Tibial artery (tissue), 4 donors: Measurements from ENCODE around the gene CERT1.

Source experiments
- DNase-seq, 2 donors: peaks; one replicate each; pipeline ENCODE4 v3.0.0-alpha.2; 2019
- H3K27ac ChIP-seq, 2 donors: fragments of 200-600 bp; sonication (generic) in 1 of 2; 1 replicate in 1 of 2; 2 replicates in 1 of 2; pipeline ENCODE4 v1.5.1; 2018 to 2019; ENCODE audit warnings: mild to moderate bottlenecking in 1 of 2
- H3K27me3 ChIP-seq, 2 donors: fragments of 200-600 bp; sonication (generic) in 1 of 2; one replicate each; pipeline versions ENCODE4 v1.5.1 to v1.6.0; 2016 to 2019
- H3K36me3 ChIP-seq, 3 donors: fragments of 200-600 bp; sonication (generic) in 2 of 3; one replicate each; pipeline ENCODE4 v1.5.1; 2016 to 2019; ENCODE audit warnings: mild to moderate bottlenecking in 2 of 3
- H3K4me1 ChIP-seq, 4 donors: fragments of 200-600 bp; sonication (generic) in 2 of 4; 1 replicate in 3 of 4; 2 replicates in 1 of 4; pipeline ENCODE4 v1.5.1; 2016 to 2019
- H3K4me3 ChIP-seq, 2 donors: fragments of 200-600 bp; sonication (generic) in 1 of 2; 1 replicate in 1 of 2; 2 replicates in 1 of 2; pipeline ENCODE4 v1.5.1; 2018 to 2019; ENCODE audit warnings: mild to moderate bottlenecking in 2 of 2
- H3K9me3 ChIP-seq, 3 donors: fragments of 200-600 bp; sonication (generic) in 1 of 3; one replicate each; pipeline ENCODE4 v1.5.1; 2016 to 2019
- intact Hi-C: fragments of 100-400 bp; cut with DNase I; formaldehyde crosslinking; loops from one replicate; pipeline ENCODE4 v1.15.0; 2023; ENCODE audit warnings: low total_unique reads
- TF ChIP-seq, protein P1 (sequence below), 2 experiments: fragments of 200-600 bp in 1 of 2; fragments of 450-650 bp in 1 of 2; IDR thresholded peaks; one replicate each; pipeline ENCODE4 v1.5.1; 2017 to 2019; ENCODE audit warnings: antibody characterized with exemption in 2 of 2, mild to moderate bottlenecking in 1 of 2, moderate library complexity in 1 of 2

Gene CERT1

DNA sequence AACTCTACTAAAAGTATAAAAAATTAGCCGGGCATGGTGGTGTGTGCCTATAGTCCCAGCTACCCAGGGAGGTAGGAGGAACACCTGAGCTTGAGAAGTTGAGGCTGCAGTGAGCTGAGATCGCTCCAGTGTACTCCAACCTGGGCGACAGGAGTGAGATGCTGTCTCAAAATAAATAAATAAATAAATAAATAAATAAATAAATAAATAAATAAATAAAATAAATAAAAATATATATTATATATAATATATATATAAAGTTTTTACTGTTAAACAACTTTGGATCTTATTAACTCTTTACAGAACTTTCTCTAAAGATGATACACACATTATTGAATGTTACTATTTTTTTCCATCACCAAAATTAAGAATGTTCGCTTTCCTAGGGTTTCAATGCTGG lies 136.0 kb downstream of the CERT1 start:
- H3K9me3 ChIP-seq = no peaks in the 10 kb centered on the region
- no peak for DNase-seq
- intact Hi-C loops = no loop called here
- no peaks in the 10 kb centered on the region for H3K27me3 ChIP-seq
- TF ChIP-seq, protein P1, sequence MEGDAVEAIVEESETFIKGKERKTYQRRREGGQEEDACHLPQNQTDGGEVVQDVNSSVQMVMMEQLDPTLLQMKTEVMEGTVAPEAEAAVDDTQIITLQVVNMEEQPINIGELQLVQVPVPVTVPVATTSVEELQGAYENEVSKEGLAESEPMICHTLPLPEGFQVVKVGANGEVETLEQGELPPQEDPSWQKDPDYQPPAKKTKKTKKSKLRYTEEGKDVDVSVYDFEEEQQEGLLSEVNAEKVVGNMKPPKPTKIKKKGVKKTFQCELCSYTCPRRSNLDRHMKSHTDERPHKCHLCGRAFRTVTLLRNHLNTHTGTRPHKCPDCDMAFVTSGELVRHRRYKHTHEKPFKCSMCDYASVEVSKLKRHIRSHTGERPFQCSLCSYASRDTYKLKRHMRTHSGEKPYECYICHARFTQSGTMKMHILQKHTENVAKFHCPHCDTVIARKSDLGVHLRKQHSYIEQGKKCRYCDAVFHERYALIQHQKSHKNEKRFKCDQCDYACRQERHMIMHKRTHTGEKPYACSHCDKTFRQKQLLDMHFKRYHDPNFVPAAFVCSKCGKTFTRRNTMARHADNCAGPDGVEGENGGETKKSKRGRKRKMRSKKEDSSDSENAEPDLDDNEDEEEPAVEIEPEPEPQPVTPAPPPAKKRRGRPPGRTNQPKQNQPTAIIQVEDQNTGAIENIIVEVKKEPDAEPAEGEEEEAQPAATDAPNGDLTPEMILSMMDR (IDR thresholded peaks at IDR 0.05) = no peak
- no peaks in the 10 kb centered on the region for H3K4me1 ChIP-seq
- peaks cover 18 to 53% (median 40%) of the 10 kb centered on the region in 3 donors for H3K36me3 ChIP-seq
- H3K4me3 ChIP-seq = no peak overlapping the region
- H3K27ac ChIP-seq = no peak overlapping the region

DNA sequence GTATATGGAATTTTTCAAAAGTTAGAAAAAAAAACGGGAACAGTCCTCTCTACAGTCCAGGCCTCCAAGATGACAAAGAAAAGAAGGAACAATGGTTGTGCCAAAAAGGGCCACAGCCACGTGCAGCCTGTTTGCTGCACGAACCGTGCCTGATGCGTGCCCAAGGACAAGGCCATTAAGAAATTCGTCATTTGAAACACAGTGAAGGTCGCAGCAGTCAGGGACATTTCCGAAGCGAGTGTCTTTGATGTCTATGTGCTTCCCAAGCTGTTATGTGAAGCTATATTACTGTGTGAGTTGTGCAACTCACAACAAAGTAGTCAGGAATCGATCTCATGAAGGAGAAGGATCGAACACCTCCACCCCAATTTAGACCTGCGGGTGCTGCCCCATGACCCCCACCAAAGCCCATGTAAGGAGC lies 137.0 kb downstream of the CERT1 start:
- Histone ChIP-seq H3K36me3 (peaks cover 9 to 43% (median 30%) of the 10 kb centered on the region in 3 donors), H3K27ac (no peak overlapping the region), H3K4me3 (no peak overlapping the region), H3K9me3 (no peaks in the 10 kb centered on the region), H3K4me1 (no peaks in the 10 kb centered on the region), H3K27me3 (no peaks in the 10 kb centered on the region)
- TF ChIP-seq, protein P1 (IDR thresholded peaks at IDR 0.05) = no peak
- intact Hi-C loops = no loop called here
- no peak for DNase-seq

DNA sequence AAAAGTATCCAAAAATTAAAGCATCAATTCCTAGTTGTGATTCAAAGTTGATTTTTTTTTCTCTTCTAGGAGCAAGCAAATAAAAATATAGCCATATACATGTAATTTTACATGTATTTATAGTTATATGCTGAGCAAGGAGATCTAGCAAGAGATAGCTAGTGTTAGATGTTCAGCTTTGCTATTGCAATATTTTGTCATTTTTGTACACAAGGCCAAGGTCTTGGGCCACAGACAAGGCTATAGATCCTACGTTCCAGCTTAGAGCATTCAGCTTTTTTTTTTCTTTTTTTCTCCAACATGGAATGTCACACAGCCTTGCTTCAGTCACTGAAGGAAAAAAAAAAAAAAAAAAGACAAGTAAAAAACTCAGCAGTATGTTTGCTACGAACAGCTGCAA lies 137.6 kb downstream of the CERT1 start:
- H3K27me3 ChIP-seq = no peaks in the 10 kb centered on the region
- no peaks in the 10 kb centered on the region for H3K4me1 ChIP-seq
- H3K4me3 ChIP-seq = no peak overlapping the region
- TF ChIP-seq, protein P1 (IDR thresholded peaks at IDR 0.05) = no peak
- intact Hi-C loops = no loop called here
- no peaks in the 10 kb centered on the region for H3K9me3 ChIP-seq
- peaks cover 7 to 37% (median 25%) of the 10 kb centered on the region in 3 donors for H3K36me3 ChIP-seq
- H3K27ac ChIP-seq = no peak overlapping the region
- no peak for DNase-seq

DNA sequence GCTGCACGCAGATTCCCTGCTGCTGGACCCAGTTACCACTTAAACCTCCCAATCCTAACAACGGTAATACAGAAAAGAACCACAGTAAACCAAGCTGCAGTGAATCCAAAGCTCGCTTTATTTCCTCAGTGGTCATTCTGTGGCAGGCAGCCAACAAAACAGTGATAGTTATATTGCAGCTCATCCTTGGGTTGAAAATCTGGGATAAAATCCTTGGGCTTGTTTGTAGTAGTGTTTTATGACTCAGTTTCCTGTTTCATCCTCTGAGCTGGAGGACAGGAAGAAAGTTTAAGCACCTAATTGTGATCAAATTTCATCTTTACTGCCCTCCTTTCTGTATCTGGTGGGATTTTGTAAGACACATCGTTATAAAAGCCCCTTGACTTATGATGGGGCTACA lies 143.0 kb downstream of the CERT1 start:
- Histone ChIP-seq H3K36me3 (no peaks in the 10 kb centered on the region), H3K4me3 (no peak overlapping the region), H3K27ac (no peak overlapping the region), H3K27me3 (no peaks in the 10 kb centered on the region), H3K4me1 (no peaks in the 10 kb centered on the region), H3K9me3 (no peaks in the 10 kb centered on the region)
- no peak for DNase-seq
- intact Hi-C loops = no loop called here
- TF ChIP-seq, protein P1 (IDR thresholded peaks at IDR 0.05) = no peak

DNA sequence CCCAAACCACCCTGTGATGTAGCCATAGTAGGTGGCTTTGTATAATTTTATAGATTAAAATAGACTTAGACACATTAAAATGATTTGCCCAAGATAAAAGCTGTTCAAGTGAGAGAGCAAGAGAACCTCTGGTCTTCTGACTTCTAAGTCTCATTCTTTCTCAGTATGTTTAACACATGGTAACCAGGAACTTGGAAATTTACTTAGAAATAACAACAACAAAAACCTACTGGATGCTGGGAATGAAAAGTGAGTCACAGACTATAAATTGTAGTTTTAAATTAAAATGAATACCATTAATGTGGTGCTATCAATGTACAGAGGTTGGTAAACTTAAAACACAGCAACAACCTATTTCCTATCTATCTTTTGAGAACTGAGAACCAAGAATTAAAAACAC lies 144.0 kb downstream of the CERT1 start:
- intact Hi-C loops = no loop called here
- TF ChIP-seq, protein P1 (IDR thresholded peaks at IDR 0.05) = no peak
- Histone ChIP-seq H3K27ac (no peak overlapping the region), H3K9me3 (no peaks in the 10 kb centered on the region), H3K4me1 (no peaks in the 10 kb centered on the region), H3K27me3 (no peaks in the 10 kb centered on the region), H3K36me3 (no peaks in the 10 kb centered on the region), H3K4me3 (no peak overlapping the region)
- DNase-seq = no peak

DNA sequence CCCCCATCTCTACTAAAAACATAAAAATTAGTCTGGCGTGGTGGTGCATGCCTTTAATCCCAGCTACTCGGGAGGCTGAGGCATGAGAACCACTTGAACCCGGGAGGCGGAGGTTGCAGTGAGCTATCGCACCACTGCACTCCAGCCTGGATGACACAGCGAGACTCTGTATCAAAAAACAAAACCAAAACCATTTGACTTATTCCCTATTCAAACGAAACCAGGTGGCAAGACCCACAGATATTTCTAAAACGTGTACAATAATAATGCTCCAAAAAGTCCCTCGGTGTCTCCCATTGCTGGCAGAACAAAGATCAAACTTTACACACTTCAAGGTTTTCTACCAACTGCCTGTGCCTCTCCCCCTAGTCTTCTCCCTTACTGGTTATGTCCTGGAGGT lies 144.6 kb downstream of the CERT1 start:
- no peaks in the 10 kb centered on the region for H3K27me3 ChIP-seq
- no peak overlapping the region for H3K4me3 ChIP-seq
- TF ChIP-seq, protein P1 (IDR thresholded peaks at IDR 0.05) = no peak
- no peak for DNase-seq
- intact Hi-C loops = no loop called here
- H3K9me3 ChIP-seq = no peaks in the 10 kb centered on the region
- no peaks in the 10 kb centered on the region for H3K4me1 ChIP-seq
- H3K27ac ChIP-seq = no peak overlapping the region
- peaks cover 0 to under 1% (median 0%) of the 10 kb centered on the region in 3 donors for H3K36me3 ChIP-seq
